ENCODE results near the gene DCAF11.

Gene DCAF11

GRCh38 chr14:24093207-24093900 is 21.2 kb upstream of the DCAF11 start:
- Histone ChIP-seq H3K9me3 (ENCODE audit: insufficient read depth, low read depth, low read length) (no peaks in the 10 kb centered on the region), H3K4me3 (ENCODE audit: low read length) (peak overlapping the region; percentile 56; the same call in 1 of the 2 replicates), H3K4me1 (ENCODE audit: insufficient read depth, low read length) (peaks cover 8% of the 10 kb centered on the region; the same call in 1 of the 2 replicates), H3K27me3 (ENCODE audit: insufficient read depth, low read length) (peaks cover 8% of the 10 kb centered on the region), H3K9ac (ENCODE audit: low read depth, low read length) (peak overlapping the region; percentile 87), H3K36me3 (ENCODE audit: insufficient read depth, low read depth, low read length) (peaks cover 15% of the 10 kb centered on the region), H3K27ac (ENCODE audit: low read length) (peak overlapping the region; percentile 93)

DNA sequence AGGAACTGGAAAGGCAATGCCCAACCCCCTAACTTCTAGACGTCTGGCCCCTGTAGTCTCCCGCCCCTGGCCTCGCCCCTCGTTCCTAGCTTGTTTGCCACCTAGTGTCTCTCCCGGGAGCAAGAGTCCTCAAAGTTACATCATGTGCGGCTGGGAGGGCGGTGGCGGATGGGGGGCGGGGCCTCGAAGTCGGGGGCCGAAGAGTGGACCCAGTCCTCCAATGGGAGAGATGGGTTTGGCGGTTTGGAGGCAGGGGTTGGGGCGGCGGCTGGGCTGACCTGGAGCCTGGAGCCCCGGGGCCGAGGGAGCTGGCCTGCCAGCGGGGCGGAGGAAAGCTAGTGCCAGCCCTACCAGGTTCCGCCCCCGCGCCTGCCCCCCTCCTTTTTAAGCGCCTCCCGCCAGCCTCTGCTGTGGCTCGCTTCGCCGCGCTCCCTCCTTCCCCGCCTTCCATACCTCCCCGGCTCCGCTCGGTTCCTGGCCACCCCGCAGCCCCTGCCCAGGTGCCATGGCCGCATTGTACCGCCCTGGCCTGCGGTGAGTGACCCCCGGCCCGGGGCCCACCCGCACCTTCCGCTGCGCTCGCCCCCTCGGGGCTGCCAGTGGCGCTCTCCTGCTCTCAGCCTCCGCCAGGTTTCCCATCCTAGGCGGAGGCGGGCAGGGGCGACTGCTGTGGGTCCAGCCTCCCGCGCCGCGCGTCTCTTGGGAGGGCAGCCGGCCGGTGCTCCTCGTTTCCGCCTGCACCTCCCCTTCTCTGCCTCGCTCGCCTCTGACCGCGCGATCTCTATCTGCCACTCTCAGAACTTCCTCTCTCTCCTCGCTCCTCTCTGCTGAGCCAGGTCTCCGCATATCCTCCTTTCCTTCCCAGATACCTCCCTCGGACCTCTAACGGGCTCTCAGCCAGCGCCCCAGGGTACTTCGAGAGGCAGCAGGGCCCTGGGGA is 20.4 kb upstream of the DCAF11 start, which contains the start of gene PCK2:
Gene PCK2 (plus strand): TSS at position 411 of the 940 bp plus-strand sequence. CDS start 95 bp downstream, at position 506.
- Histone ChIP-seq H3K4me3 (ENCODE audit: low read length) (peak within 1 kb of the TSS; percentile 90), H3K9me3 (ENCODE audit: insufficient read depth, low read depth, low read length) (no peaks in the 10 kb centered on the region), H3K27me3 (ENCODE audit: insufficient read depth, low read length) (peaks cover 8% of the 10 kb centered on the region), H3K4me1 (ENCODE audit: insufficient read depth, low read length) (peaks cover 8% of the 10 kb centered on the region; the same call in 1 of the 2 replicates), H3K36me3 (ENCODE audit: insufficient read depth, low read depth, low read length) (peaks cover 22% of the 10 kb centered on the region), H3K9ac (ENCODE audit: low read depth, low read length) (peak within 1 kb of the TSS; percentile 94), H3K27ac (ENCODE audit: low read length) (peak within 1 kb of the TSS; percentile 93)

- H3K36me3 ChIP-seq (ENCODE audit: insufficient read depth, low read depth, low read length): peaks cover 29% of the 10 kb centered on the region
- no peaks in the 10 kb centered on the region for H3K9me3 ChIP-seq (ENCODE audit: insufficient read depth, low read depth, low read length)
- H3K4me1 ChIP-seq (ENCODE audit: insufficient read depth, low read length): peaks cover 8% of the 10 kb centered on the region; the same call in 1 of the 2 replicates
- peak overlapping the region; percentile 94 for H3K9ac ChIP-seq (ENCODE audit: low read depth, low read length)
- H3K27me3 ChIP-seq (ENCODE audit: insufficient read depth, low read length): peaks cover 8% of the 10 kb centered on the region
- peak overlapping the region; percentile 90 for H3K4me3 ChIP-seq (ENCODE audit: low read length)
- peak overlapping the region; percentile 22 for H3K27ac ChIP-seq (ENCODE audit: low read length)
These were observed 19.7 kb upstream of the DCAF11 start for GRCh38 chr14:24094841-24095270.

DNA sequence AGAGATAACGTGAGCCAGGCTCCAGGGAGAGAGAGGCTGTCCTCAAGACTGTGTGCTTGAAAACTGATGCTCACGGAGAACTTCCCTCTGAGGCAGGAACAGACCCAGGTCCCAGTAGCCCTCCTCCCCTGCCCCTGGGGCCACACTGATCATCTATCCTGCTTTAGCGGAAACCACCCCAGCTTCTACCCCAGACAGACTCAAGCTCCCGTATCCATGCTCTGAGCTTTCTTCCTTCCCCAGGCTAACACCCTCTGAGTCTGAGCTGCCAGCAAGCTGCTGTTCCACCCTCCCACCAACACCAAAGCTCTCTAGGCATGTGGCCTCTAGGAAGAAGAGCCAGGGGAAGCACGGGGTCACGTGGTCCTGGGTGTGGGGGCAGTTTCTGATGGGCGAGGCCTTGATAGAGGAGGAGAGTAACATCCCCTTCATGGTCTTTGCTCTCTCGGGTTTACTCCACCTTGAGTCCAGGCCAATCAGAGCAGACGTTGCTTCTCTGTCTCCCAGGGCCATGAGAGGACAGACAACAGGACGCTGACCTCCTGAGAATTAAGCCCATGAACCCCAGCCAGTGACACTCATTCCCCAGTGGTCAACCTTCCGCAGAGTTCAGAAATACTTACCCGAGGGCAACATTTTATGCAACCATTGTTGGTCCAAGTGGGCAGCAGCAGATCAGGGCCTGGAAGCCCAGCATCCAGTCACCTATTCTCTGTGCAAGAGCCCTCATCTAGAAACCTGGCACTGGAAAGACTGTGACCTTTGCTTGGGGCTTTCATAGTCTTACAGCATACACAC is 19.1 kb upstream of the DCAF11 start:
- Histone ChIP-seq H3K4me1 (ENCODE audit: insufficient read depth, low read length) (peaks cover 8% of the 10 kb centered on the region; the same call in 1 of the 2 replicates), H3K36me3 (ENCODE audit: insufficient read depth, low read depth, low read length) (peaks cover 35% of the 10 kb centered on the region), H3K9ac (ENCODE audit: low read depth, low read length) (peak overlapping the region; percentile 94), H3K27me3 (ENCODE audit: insufficient read depth, low read length) (peaks cover 8% of the 10 kb centered on the region), H3K9me3 (ENCODE audit: insufficient read depth, low read depth, low read length) (no peaks in the 10 kb centered on the region), H3K27ac (ENCODE audit: low read length) (peak overlapping the region; percentile 22), H3K4me3 (ENCODE audit: low read length) (peak overlapping the region; percentile 90)

- Histone ChIP-seq H3K27me3 (ENCODE audit: insufficient read depth, low read length) (peaks cover 8% of the 10 kb centered on the region), H3K27ac (ENCODE audit: low read length) (no peak overlapping the region), H3K4me3 (ENCODE audit: low read length) (no peak overlapping the region), H3K36me3 (ENCODE audit: insufficient read depth, low read depth, low read length) (peaks cover 45% of the 10 kb centered on the region), H3K9ac (ENCODE audit: low read depth, low read length) (no peak overlapping the region), H3K4me1 (ENCODE audit: insufficient read depth, low read length) (peaks cover 8% of the 10 kb centered on the region; the same call in 1 of the 2 replicates), H3K9me3 (ENCODE audit: insufficient read depth, low read depth, low read length) (no peaks in the 10 kb centered on the region)
These were observed 17.9 kb upstream of the DCAF11 start for GRCh38 chr14:24096545-24097181.

DNA sequence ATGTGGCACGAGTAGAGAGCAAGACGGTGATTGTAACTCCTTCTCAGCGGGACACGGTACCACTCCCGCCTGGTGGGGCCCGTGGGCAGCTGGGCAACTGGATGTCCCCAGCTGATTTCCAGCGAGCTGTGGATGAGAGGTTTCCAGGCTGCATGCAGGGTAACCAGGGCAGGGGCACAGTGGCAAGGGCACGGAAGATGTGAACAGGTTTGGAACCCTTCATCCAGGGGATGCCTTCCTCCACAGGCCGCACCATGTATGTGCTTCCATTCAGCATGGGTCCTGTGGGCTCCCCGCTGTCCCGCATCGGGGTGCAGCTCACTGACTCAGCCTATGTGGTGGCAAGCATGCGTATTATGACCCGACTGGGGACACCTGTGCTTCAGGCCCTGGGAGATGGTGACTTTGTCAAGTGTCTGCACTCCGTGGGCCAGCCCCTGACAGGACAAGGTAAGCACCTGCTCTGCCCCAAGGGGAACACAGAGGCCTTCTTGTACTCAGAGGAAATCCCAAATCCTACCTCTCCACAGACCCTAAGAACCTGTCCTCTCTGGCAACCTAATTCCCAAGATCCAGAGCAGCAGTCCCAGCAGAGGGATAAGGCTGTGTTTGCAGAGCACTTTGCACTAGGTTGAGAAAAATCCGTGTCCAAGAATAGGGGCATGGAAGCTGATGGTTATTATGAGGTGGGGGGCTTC is 16.2 kb upstream of the DCAF11 start:
- no peak overlapping the region for H3K27ac ChIP-seq (ENCODE audit: low read length)
- H3K9ac ChIP-seq (ENCODE audit: low read depth, low read length): no peak overlapping the region
- no peaks in the 10 kb centered on the region for H3K9me3 ChIP-seq (ENCODE audit: insufficient read depth, low read depth, low read length)
- no peak overlapping the region for H3K4me3 ChIP-seq (ENCODE audit: low read length)
- H3K4me1 ChIP-seq (ENCODE audit: insufficient read depth, low read length): peaks cover 8% of the 10 kb centered on the region; the same call in 1 of the 2 replicates
- no peaks in the 10 kb centered on the region for H3K27me3 ChIP-seq (ENCODE audit: insufficient read depth, low read length)
- H3K36me3 ChIP-seq (ENCODE audit: insufficient read depth, low read depth, low read length): peaks cover 58% of the 10 kb centered on the region

GRCh38 chr14:24098927-24099813 is 15.4 kb upstream of the DCAF11 start:
- H3K9me3 ChIP-seq (ENCODE audit: insufficient read depth, low read depth, low read length): peaks cover 4% of the 10 kb centered on the region; the same call in 1 of the 2 replicates
- peaks cover 4% of the 10 kb centered on the region; the same call in 1 of the 2 replicates for H3K4me1 ChIP-seq (ENCODE audit: insufficient read depth, low read length)
- peaks cover 66% of the 10 kb centered on the region for H3K36me3 ChIP-seq (ENCODE audit: insufficient read depth, low read depth, low read length)
- H3K9ac ChIP-seq (ENCODE audit: low read depth, low read length): no peak overlapping the region
- no peak overlapping the region for H3K4me3 ChIP-seq (ENCODE audit: low read length)
- no peaks in the 10 kb centered on the region for H3K27me3 ChIP-seq (ENCODE audit: insufficient read depth, low read length)
- H3K27ac ChIP-seq (ENCODE audit: low read length): no peak overlapping the region

DNA sequence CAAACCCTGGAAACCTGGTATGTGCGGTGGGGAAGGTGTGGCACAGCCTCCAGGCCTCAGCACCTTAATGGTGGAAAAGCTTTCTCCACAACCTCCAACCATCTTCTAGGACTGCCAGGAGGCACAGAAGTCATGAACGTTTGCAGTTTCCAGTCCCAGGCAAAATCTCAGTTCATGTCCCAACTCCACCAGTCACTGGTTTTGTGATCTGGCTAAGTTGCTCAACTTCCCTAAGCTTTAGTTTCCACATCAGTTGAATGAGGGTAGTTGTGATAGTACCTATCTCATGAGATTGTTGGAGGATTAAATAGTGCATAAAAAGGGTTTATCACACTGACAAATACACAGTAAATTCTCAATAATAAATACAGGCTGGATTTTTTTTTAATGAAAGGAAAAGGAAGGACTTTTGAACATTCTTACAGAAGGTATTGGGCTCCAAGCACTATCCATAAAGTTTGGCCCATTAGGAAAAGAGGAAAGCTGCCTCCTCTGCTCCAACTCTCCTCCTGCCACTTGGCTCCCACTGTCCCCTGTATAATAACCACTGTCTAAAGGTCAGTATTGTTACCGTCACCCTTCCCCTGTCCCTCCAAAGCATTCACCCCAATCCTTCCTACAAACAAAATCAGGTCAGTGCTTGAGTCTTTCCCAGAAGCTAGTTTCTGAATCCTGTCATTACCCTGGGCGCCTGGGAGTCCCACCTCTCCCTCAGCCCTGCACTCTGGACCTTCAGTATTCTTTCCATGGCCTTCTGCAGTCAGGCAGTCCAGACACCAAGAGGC is 14.2 kb upstream of the DCAF11 start:
- Histone ChIP-seq H3K36me3 (ENCODE audit: insufficient read depth, low read depth, low read length) (peaks cover 67% of the 10 kb centered on the region), H3K27me3 (ENCODE audit: insufficient read depth, low read length) (no peaks in the 10 kb centered on the region), H3K27ac (ENCODE audit: low read length) (no peak overlapping the region), H3K9ac (ENCODE audit: low read depth, low read length) (no peak overlapping the region), H3K4me3 (ENCODE audit: low read length) (no peak overlapping the region), H3K4me1 (ENCODE audit: insufficient read depth, low read length) (peaks cover 4% of the 10 kb centered on the region; the same call in 1 of the 2 replicates), H3K9me3 (ENCODE audit: insufficient read depth, low read depth, low read length) (peaks cover 4% of the 10 kb centered on the region; the same call in 1 of the 2 replicates)

GRCh38 chr14:24100982-24101494 is 13.5 kb upstream of the DCAF11 start:
- Histone ChIP-seq H3K9ac (ENCODE audit: low read depth, low read length) (no peak overlapping the region), H3K27ac (ENCODE audit: low read length) (no peak overlapping the region), H3K4me1 (ENCODE audit: insufficient read depth, low read length) (no peaks in the 10 kb centered on the region), H3K36me3 (ENCODE audit: insufficient read depth, low read depth, low read length) (peaks cover 67% of the 10 kb centered on the region), H3K4me3 (ENCODE audit: low read length) (no peak overlapping the region), H3K27me3 (ENCODE audit: insufficient read depth, low read length) (no peaks in the 10 kb centered on the region), H3K9me3 (ENCODE audit: insufficient read depth, low read depth, low read length) (peaks cover 4% of the 10 kb centered on the region; the same call in 1 of the 2 replicates)
